ENCODE results near the gene SDK1.
"Not testable (repeated sequence)": the region's sequence is repeated elsewhere in the genome, so short reads cannot be mapped to it uniquely, and the experiment has no call there.

The SDK1 gene

DNA sequence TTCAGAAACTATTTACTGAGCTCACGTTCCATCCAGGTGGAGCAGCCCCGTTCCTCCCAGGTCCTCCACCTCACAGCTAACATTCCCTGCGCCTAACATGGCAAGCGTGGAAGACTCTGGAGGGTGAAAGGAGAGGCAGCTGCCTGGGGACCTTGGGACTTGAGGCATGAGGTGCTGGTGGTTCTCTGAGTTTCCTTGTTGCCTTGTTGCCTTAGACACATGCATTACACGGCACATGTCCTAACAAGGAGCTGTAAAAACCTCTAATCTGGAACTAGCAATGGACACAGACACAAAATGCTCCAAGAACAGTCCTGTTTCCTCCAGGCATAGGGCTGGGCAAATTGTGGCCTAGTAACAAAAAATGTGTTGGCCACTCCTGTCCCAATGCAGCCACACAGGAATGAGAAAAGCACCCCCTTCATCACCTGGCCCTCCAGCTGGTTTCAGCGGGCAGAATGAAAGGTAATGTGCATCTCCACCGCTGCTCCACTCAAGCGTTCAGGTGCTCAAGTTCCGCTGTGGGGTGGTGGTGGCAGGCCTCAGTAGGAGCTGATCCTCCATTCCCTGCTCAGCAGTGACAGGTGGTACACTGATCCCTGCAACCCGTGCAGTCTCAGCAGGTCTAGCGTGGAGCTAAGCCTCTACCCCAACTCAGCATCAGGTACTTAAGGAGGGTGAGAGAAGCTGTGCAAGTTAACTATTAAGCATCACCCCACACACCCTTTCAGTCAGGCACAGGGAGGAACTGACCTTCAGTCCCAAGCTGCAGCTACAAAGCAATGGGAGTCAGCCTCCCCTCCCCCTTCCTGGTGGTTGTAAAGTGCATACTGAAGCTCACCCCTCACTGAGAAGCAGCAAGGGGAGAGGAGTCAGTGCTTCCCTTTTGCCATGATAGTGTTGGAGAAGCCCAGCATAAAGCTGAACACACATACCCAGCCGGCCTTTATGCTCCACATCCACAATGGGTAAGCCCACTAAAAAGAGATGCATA lies 382.8 kb downstream of the SDK1 start:
- no peak for DNase-seq

DNA sequence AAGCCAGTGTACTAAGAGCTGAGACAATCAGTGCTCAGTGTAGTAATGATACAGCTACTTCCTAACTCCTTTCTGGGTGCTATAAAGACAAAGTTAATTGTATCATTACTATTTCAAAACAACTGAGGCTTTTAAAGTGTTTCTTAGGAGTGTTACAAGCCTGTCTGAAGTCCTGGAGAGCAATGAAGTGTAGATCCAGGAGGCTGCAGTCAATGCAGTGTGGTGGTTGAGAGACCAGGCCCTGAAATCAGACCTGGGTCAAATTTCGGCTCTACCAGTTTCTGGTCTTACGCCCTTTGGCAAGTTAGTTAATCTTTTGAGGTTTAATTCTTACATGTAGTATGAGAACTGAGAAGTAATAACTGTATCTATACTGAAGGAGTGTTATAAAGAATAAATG lies 387.0 kb downstream of the SDK1 start:
- no peak for DNase-seq

DNA sequence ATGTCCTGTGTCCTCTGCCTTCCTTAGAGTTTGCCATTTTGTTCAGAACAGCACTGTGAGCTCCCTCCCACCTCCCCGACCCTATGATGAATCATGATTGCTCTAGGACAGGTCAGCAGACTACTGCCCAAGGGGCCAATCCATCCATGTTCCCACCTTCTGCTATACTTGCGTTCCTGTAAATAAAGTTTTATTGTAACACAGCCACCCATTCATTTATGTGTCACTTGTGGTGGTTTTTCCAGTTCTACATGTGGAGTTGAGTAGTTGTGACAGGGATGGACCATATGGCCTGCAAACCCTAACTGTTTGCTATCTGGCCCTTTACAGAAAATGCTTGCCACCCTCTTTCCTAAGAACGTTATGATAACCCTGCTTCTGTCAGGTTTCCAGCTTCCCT lies 387.8 kb downstream of the SDK1 start:
- DNase-seq = no peak

DNA sequence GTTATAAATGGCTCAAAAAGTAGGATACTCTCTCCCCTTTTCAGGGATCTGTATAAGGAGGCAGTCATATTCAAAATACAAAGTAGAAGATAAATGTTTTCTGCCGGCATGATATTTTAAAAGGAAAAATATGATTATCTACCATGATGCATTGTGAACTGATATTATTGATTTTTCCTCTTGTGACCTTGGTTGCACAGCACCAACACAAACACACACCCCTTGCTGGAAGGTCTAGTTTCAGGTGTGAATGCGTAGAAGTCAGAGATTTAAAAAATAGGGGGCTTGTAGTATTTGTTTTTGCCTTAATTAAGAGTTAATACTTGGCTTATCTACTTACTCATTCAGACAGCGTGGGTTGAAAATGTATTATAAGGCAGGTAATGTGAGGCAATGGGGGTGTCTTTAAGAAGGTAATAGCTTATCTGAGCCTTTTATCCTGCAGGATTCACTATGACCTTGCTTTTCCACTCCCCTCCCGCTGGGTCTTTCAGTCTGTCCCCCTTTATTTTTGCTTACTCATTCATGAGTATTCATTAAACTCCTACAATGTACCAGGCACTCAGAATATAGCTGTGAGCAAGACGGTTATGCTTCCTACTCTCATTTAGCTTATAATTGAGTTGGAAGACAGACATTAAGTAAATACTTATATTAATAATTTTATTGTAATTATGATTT lies 390.6 kb downstream of the SDK1 start:
- no peak for DNase-seq

DNA sequence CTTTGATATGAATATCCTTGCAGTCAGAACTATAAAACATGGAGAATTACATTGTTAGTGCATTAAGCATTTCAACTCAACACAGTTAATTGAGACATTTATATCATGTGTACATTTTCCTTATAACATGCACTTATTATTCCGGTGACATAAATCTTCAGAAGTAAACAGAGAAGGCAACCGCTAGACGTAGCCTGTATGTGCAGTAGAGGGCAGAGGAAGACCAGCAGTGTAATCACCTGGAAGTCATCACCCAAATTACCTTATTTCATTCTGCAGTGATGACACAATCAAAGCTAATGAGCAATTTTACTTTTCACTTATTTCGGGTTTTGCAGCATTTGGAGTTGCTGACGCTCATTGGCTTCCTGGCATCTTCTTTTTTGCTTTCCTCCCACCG lies 394.6 kb downstream of the SDK1 start:
- no peak for DNase-seq

DNA sequence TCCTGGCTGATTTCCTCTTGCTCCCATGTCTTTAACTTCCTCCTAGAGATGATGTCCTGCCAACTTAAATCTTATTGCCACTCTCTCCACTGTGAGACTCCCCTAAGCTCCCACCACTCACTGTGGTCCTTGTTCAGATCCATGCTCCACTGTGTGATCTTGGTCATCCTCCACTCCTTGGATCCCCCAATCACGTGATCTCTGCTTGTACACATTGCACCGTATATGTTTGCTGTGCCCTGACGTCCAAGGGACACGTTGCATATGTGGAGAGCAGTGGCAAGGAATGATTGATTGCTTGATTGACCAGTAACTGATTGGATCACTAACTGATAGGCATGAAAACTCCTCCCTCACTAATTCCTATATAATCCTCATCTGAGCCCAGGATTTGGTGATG lies 395.1 kb downstream of the SDK1 start:
- DNase-seq = no peak

DNA sequence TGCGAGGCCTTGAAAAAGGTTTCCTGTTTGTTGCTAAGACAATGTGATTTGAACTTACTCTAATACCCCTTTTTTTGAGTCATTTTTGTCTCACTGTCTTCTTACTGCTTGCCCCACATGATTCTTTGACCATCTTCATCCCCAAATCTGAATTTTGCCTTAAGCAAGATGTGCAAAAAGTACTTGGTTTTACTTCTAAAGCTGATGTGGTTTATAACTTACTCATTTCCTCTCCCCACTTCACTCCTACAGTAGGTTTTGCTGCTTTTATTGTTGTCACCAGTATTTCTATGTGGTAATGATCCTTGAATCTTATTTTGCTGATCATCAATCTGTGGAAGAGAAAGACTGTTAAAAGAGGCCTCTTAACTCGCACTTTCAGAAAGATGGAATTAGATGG lies 396.4 kb downstream of the SDK1 start:
- DNase-seq = no peak

DNA sequence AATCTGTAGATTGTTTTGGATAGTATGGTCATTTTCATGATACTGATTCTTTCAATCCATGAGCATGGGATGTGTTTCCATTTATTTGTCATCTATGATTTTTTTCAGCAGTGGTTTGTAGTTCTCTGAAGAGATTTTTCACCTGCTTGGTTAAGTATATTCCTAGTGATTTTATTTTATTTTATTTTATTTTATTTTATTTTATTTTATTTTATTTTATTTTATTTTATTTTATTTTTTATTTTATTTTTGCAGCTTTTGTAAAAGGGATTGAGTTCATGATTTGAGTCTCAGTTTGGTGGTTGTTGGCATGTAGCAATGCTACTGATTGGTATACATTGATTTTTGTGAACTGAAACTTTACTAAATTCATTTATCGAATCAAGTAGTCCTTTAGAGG lies 404.2 kb downstream of the SDK1 start:
- DNase-seq = no peak

DNA sequence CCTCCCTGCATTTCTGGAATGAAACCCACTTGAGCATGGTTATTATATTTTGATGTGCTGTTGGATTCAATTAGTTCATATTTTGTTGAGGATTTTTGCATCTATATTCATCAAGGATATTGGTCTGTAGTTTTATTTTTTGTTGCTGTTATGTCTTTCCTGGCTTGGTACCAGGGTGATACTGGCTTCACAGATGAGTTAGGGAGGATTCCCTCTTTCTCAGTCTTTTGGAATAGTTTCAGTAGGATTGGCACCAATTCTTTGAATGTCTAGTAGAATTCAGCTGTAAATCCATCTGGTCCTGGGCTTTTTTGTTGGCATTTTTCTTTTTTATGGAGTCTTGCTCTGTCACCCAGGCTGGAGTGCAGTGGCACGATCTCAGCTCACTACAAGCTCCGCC lies 405.0 kb downstream of the SDK1 start:
- DNase-seq = not testable (repeated sequence)

DNA sequence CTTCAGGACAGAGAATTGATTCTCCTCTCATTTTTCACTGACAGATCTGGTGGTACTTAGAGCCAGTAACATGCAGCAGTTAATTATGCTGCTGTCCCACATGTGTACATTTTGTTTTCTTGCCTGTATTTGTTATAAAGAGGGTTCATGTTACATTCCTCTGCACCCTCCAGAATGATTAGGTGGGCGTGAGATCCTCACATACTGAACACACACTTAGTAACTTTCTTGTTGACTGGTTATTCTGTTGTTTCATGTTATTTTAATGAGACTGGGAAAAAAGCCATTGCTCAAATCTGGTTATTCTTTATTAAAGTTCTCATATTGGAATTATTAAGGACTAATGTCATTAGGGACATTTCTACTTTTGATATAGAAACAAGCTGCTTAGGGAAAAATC lies 409.1 kb downstream of the SDK1 start:
- no peak for DNase-seq

DNA sequence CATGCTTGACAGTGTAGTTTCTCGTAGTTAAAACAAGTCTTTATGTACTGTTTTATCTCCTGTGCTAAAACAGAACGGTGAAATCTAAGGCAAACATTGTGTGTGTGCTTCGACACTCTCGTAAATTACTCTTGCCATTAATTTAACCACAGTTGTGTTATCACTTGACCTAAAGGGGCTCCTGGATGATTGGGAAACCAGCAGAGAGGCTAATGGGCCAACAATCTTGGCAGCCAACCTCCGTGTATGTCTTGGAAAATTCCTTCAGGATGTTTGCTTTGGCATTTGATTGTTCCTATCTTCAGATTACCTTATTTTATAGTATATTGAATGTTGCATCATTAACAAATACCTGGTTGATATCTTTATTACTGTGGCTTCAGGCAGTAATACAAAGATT lies 409.5 kb downstream of the SDK1 start:
- no peak for DNase-seq

DNA sequence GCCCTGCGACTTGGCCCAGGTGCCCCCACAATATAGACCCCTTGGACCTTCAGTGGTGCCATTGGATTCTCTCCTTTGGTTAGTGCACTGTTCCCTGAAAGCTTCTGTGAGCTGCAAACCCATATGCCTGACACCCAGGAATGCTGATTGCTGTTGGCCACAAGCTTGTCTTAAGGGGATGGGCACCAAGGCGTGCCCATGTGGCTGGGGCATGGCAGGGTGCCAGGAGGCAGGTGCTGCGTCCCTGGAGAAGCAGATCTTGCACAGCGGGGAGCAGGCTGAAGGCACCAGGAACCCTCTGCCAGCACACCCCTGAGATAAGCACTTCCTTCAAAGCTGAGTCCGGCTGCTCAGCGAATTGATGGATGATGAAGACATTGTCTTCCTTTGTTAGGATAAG lies 411.8 kb downstream of the SDK1 start:
- no peak for DNase-seq

DNA sequence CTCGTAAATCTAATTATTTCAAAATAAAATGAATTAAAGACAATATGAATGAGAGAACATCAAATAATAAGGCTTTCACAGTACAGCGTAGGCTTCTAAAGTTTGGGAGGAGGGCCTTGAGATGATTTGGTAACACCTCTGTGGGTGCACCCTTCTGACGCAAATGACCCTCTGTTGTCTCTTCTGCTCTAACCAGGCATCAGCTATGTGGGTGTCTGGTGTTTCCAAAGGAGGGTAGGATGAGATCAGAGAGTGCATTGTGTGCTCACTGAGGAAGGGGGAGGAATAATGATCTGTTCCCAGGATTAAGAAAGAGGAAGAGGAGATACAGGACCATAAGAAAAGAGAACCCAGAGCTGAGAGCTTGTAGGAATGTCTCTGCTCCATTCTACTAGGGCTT lies 420.4 kb downstream of the SDK1 start:
- DNase-seq = no peak

DNA sequence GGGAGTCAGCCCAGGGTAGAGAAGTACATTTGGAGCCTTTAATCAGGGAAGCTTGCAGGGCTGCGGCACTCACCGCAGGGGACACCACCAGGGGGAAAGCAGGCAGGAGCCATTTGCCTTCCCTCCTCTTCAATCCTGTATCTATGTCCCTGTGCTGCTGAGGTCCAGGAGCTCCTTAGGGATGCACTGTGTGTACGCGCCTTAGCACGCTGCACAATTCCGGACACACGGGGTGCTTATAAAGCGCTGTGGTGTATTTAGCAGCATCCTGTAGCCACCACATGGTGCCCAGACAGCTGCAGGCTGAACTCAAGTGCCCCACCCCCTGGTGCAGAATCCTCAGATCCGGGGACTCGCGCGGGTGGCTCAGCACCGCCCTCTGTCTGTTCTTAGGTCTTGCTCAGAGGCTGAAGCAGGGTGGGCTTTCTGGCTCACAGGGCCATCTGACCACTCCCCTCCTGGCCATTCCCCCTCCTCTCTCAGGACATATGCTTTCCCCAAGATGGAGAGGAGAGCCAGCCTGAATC lies 421.4 kb downstream of the SDK1 start:
- DNase-seq = peak; percentile 26

DNA sequence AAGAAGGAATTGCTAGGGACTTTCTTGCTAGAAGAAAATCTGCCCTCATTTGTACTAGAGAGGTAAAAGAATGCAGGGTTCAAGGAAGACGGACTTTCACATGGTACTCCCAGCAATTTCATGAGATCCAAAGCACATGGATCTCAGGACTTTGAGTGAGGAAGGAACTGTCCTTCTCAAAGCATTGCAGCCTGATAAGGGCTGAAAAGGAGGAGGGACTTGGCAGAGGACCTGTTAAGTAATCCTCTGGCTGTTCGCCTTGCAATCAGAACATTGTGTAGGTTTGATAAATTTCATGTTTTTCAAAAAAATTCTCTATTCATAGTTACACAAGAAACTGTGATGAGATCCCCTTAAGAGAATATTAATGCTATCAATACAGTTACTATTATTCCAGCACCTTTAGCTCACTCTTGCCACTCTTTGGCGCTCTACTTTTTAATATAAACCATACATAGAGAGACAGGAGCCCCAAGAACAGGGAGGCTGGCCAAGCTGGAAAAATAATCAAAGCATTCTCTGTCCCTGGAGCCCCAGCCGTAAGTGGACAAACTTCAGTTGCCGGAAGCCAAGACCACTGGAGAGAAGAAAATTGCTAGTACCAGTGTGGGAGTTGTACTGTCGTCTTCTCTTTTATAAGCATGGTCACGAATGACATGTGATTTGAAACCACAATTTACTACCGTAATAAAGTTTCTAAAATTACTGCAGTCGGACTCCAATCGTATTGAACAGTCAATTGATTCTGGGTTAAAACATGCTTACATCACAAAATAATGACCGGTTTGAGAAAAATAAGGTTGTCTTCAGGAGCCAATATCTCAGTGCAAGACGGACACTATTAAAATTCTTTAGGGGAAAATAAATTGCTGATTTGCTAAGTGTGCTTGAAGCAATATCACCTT lies 424.4 kb downstream of the SDK1 start:
- no peak for DNase-seq

DNA sequence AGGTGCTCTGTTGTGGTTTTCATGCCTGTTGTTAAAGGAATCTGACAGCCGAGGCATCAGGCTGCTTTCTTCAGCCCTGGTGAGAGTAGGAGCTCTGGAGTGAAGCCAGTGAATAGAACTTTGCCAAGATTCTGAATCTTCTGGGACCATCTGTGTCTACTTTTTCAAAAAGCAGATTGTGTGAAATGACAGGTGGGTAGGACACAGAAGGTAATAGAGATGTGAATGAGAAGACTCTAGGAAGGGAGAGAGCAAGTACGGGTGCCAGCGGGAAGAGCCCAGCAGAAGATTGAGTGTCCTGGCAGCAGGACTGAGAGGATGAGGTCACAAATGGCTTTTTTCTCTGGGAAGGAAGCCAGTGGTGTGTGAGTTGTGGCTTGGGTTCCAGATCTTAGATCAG lies 429.2 kb downstream of the SDK1 start:
- DNase-seq = no peak

DNA sequence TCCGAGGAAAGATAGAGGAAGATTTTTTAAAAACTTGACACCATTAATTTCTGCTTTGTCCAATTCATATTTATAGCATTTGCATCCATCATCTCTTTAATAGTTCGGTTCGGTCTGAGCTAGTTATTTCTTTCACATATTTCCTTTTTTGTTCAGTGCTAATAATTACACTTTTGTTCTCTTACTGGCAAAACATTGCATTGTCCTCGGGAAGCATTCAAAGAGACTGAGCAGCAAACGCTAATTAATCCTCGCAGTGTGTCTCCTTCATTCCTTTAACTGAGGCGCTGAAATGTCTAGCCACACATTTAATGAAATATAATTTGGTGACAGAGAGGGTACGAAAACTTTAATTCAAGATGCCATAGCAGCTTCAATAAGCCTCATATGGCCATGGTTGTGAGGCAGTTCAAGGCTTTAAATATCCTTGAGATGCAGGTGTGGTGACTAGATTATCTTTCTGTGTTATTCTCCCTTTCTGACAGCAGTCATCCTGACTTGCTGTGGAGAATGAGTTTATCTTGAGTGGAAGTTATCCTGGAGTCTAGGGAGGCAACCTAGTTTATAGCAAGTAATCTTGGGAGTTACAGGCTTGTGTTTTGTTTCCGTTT lies 431.4 kb downstream of the SDK1 start:
- DNase-seq = no peak

DNA sequence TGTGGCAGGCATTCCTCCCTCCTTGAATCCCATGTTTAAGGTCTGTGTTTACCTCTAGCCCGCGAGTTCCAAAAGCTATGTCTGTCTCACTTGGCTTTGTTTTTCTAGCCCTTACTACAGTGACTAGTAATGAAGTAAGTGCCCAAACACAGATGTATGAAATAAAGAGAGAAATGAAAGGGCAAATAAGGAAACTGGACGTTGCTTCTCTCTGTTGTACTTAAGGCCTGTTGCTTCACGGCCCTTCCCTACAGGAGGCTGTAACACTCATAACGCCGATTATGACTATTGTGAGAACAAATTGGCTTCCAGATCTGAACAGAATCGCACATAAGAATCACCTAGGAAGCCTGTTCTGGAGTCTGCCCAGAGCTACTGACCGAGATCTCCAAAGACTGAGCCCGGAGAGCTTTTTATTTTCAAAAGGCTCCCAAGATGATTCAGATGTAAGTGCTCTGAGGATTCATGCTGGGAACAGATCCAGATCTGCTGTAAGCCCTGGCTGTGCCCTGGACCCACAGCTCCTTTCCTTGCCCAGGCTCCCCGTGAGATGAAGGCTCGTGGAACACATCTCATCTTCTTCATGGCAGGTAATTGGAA lies 432.6 kb downstream of the SDK1 start:
- no peak for DNase-seq

DNA sequence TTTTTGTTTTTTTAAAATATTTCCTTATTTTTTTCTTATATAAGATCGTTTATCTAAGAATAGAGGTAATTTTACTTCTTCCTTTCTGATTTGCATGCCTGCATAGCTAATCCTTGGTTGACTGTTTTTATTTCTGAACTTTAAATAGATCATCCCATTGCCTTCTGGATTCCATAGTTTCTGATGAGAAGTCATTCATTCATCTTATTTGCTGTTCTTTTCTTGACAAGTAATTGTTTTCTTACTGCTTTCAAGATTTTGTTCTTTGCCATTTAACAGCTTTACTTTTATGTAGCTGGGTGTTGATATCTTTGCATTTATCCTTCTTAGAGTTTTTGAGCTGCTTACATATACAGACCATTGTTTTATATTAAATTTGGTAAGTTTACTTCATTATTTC lies 437.9 kb downstream of the SDK1 start:
- no peak for DNase-seq

DNA sequence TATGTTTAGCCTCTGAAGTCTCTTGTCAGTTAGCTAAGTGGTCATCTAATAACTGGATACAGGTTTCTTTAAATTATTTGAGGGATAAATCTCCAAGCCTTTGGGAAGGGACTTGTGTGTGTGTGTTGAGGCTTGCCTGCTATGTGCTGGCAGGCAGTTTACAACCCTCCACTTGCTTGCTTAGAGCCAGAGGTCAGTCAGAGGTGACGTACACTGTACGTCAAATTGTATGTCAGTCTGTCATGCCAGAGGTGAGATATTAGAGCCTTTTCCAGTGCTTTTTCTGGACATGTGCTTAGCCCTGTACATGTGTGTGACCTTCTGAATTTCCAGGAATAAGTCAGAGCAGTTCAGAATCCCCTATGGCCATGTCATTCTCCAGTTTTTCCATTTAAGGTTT lies 438.9 kb downstream of the SDK1 start:
- no peak for DNase-seq

DNA sequence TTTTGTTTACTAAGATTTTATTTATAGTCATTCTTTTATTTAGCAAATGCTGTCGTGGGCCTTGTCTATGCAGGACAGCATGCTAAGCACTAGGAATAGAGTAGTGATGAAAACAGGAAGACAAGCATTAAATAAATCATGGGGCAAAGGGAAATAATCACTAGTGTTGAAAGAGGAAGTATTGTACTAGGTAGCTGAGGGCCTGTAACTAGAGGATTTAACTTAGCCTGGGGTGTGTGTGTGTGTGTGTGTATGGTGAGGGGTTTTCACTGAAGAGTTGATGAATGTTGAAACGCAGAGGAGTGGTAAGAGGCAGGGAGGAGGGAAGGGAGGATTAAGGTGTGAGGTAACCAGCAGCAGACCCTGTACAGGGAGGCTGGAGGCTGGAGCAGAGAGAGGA lies 446.4 kb downstream of the SDK1 start:
- no peak for DNase-seq

DNA sequence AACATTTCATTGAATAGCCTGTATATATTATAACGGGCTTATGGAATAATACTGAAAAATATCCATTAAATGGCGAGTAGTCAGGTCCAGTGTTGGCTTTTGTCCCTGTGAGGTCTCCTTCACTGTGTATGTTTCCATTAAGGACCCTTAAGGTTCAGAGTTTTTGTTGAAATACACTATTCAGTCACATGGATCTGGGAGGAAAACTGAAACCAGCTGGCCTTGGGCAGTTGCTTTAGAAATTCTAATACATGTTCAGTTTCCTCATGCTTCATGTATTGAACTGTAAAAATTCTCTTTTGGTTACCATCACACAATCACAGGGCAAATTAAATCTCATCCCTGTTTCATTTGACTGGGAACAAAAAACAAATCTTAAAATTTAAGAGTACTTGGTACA lies 447.3 kb downstream of the SDK1 start:
- DNase-seq = no peak
